IPS-18a (cell line): ENCODE results near the gene TCF7L1.

Source experiments
- H3K27ac ChIP-seq: one replicate; pipeline ENCODE4 v1.5.1; 2013; ENCODE audit warnings: low read length
- H3K27me3 ChIP-seq: one replicate; pipeline ENCODE4 v1.6.1; 2013; ENCODE audit warnings: mild to moderate bottlenecking, low read length; ENCODE audit not compliant: control insufficient read depth, insufficient read depth
- H3K36me3 ChIP-seq: one replicate; pipeline ENCODE4 v1.6.1; 2013; ENCODE audit warnings: low read depth, low read length; ENCODE audit not compliant: control insufficient read depth
- H3K4me1 ChIP-seq: one replicate; pipeline ENCODE4 v1.6.1; 2013; ENCODE audit warnings: low read depth, low read length; ENCODE audit not compliant: control insufficient read depth
- H3K4me3 ChIP-seq: one replicate; pipeline ENCODE4 v1.5.1; 2013; ENCODE audit warnings: low read length
- H3K9ac ChIP-seq: one replicate; pipeline ENCODE4 v1.6.1; 2013; ENCODE audit warnings: mild to moderate bottlenecking, low read length, moderate library complexity
- H3K9me3 ChIP-seq: one replicate; pipeline ENCODE4 v1.6.1; 2013; ENCODE audit warnings: low read depth, low read length; ENCODE audit not compliant: control insufficient read depth

TCF7L1 gene

GRCh38 chr2:85355521-85355920, 222.3 kb downstream of the TCF7L1 start:
- no peaks in the 10 kb centered on the region for H3K9me3 ChIP-seq
- H3K36me3 ChIP-seq: peaks cover 7% of the 10 kb centered on the region
- no peak overlapping the region for H3K9ac ChIP-seq
- H3K4me3 ChIP-seq: peak overlapping the region; percentile 97
- H3K27ac ChIP-seq: no peak overlapping the region
- H3K4me1 ChIP-seq: peaks cover 4% of the 10 kb centered on the region
- no peaks in the 10 kb centered on the region for H3K27me3 ChIP-seq

DNA sequence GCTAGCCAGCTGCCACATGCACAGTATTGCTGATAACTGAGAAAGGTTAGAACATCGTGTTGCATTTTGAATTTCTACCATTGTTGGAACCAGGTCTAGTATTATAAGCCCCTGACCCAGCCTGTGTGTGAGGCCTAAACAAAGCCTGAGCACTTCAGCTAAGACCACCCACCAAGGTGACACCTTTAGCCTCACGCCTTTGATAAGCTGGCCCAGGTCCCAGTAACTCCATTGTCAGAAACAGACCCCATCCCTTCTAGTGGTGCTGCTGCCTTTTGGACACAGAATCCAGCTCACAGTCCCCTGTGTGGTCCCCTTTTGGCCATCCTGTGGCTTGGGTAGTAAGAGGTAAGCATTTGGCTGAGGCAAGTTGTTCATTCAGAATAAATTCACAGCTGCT, 223.0 kb downstream of the TCF7L1 start:
- Histone ChIP-seq H3K4me1 (peaks cover 4% of the 10 kb centered on the region), H3K27ac (no peak overlapping the region), H3K27me3 (no peaks in the 10 kb centered on the region), H3K9me3 (no peaks in the 10 kb centered on the region), H3K9ac (no peak overlapping the region), H3K4me3 (no peak overlapping the region), H3K36me3 (peaks cover 7% of the 10 kb centered on the region)

GRCh38 chr2:85357736-85358135, 224.5 kb downstream of the TCF7L1 start:
- no peak overlapping the region for H3K27ac ChIP-seq
- no peaks in the 10 kb centered on the region for H3K27me3 ChIP-seq
- no peak overlapping the region for H3K9ac ChIP-seq
- peaks cover 4% of the 10 kb centered on the region for H3K4me1 ChIP-seq
- peaks cover 7% of the 10 kb centered on the region for H3K36me3 ChIP-seq
- H3K9me3 ChIP-seq: no peaks in the 10 kb centered on the region
- H3K4me3 ChIP-seq: no peak overlapping the region
